PFSK-1 (cell line): ENCODE measurements around the gene IL34.

Experiments used
- POLR2AphosphoS5 ChIP-seq: IDR thresholded peaks from 2 replicates; pipeline ENCODE4 v1.6.1; 2012; ENCODE audit warnings: low read depth, mild to moderate bottlenecking, control low read depth, low read length, moderate library complexity
- REST ChIP-seq, 2 experiments: IDR thresholded peaks; 2 replicates each; pipeline versions ENCODE4 v1.6.1 to v1.8.0; 2011 to 2012; ENCODE audit warnings: low read depth in 2 of 2, low read length in 2 of 2, control low read depth in 1 of 2, inconsistent platforms in 1 of 2, mild to moderate bottlenecking in 1 of 2, moderate library complexity in 1 of 2; ENCODE audit not compliant: insufficient read depth in 1 of 2
- TAF1 ChIP-seq: IDR thresholded peaks from 2 replicates; pipeline ENCODE4 v1.6.1; 2012; ENCODE audit warnings: low read length, control low read depth, borderline replicate concordance; ENCODE audit not compliant: insufficient read depth

- TF ChIP-seq TAF1 (no peak), POLR2AphosphoS5 (no peak), REST (IDR thresholded peaks at IDR 0.05; ENCODE audit: insufficient read depth in 1 of 2, low read depth in 2 of 2, low read length in 2 of 2) (no peak)
Measured at GRCh38 chr16:70648606-70649005, 2.2 kb downstream of the IL34 start.
